ENCODE results near the gene C16orf74.

- no peak for TF ChIP-seq CTCF (IDR thresholded peaks at IDR 0.05)
- TF ChIP-seq POLR2A (IDR thresholded peaks at IDR 0.05), result no peak
Measured at GRCh38 chr16:85773044-85773443, 22.1 kb upstream of the C16orf74 start.

Data from Peyer's patch (tissue), 4 donors.